Adipocyte (in vitro differentiated cells): ENCODE results near the gene PLA2G10.
"Not testable (repeated sequence)": the region's sequence is repeated elsewhere in the genome, so short reads cannot be mapped to it uniquely, and the experiment has no call there.

Experiments used
- DNase-seq: peaks from one replicate; pipeline ENCODE4 v3.0.0-alpha.2; 2015; ENCODE audit warnings: low read depth
- H3K27me3 ChIP-seq: replicated peaks from 2 replicates; pipeline ENCODE4 v1.7.0; 2013; ENCODE audit warnings: mild to moderate bottlenecking, low read length, moderate library complexity; ENCODE audit not compliant: control insufficient read depth, insufficient read depth
- H3K36me3 ChIP-seq: 2 replicates; pipeline ENCODE4 v1.7.0; 2013; ENCODE audit warnings: low read length, mild to moderate bottlenecking, moderate library complexity; ENCODE audit not compliant: control insufficient read depth, insufficient read depth, severe bottlenecking
- H3K4me1 ChIP-seq: 2 replicates; pipeline ENCODE4 v1.7.0; 2013; ENCODE audit warnings: mild to moderate bottlenecking, low read length, moderate library complexity; ENCODE audit not compliant: control insufficient read depth, insufficient read depth
- H3K4me3 ChIP-seq: 2 replicates; pipeline ENCODE4 v1.7.0; 2013; ENCODE audit warnings: mild to moderate bottlenecking, low read length, moderate library complexity
- H3K9ac ChIP-seq: 2 replicates; pipeline ENCODE4 v1.7.0; 2013; ENCODE audit warnings: mild to moderate bottlenecking, low read length, moderate library complexity
- H3K9me3 ChIP-seq: 2 replicates; pipeline ENCODE4 v1.7.0; 2013; ENCODE audit warnings: mild to moderate bottlenecking, low read length, moderate library complexity; ENCODE audit not compliant: control insufficient read depth

Gene PLA2G10

GRCh38 chr16:14681115-14681514, 13.0 kb downstream of the PLA2G10 start:
- Histone ChIP-seq H3K4me1 (no peaks in the 10 kb centered on the region), H3K27me3 (peaks cover 16% of the 10 kb centered on the region), H3K9ac (no peak overlapping the region), H3K36me3 (no peaks in the 10 kb centered on the region), H3K9me3 (no peaks in the 10 kb centered on the region), H3K4me3 (no peak overlapping the region)
- DNase-seq = no peak

GRCh38 chr16:14680396-14680795, 13.7 kb downstream of the PLA2G10 start:
- peaks cover 16% of the 10 kb centered on the region for H3K27me3 ChIP-seq
- H3K4me1 ChIP-seq, DNase-seq, H3K9me3 ChIP-seq, H3K9ac ChIP-seq, H3K4me3 ChIP-seq, H3K36me3 ChIP-seq: not testable (repeated sequence)

DNA sequence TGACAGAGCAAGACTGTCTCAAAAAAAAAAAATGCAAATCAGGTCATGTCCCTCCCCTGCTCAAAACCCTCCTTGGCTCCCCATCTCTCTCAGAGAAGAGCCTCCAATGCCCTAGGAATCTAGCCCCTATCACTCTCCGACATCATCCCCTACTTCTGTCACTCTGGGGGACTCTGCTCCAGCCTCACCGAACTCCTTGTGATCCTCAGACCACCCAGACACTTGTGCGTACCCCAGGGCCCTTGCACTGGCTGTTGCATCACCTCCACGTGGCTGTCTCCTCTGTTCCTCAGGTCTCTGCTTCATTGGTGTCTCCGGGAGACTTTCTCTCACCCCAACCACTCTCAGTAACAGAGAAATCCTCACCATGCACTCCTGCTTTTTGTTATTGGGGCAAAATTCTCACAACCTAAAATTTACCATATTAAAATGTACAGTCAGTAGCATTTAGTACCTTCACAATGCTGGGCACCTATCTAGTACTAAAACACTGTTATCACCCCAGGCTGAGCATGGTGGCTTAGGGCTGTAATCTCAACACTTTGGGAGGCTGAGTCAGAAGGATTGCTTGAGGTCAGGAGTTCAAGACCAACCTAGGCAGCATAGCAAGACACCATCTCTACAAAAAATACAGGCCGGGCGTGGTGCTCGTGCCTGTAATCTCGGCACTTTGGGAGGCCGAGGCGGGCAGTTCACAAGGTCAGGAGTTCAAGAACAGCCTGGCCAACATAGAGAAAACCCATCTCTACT, 15.2 kb downstream of the PLA2G10 start:
- Histone ChIP-seq H3K4me3 (no peak overlapping the region), H3K4me1 (no peaks in the 10 kb centered on the region), H3K9me3 (no peaks in the 10 kb centered on the region), H3K27me3 (peaks cover 16% of the 10 kb centered on the region), H3K36me3 (no peaks in the 10 kb centered on the region), H3K9ac (no peak overlapping the region)
- no peak for DNase-seq

DNA sequence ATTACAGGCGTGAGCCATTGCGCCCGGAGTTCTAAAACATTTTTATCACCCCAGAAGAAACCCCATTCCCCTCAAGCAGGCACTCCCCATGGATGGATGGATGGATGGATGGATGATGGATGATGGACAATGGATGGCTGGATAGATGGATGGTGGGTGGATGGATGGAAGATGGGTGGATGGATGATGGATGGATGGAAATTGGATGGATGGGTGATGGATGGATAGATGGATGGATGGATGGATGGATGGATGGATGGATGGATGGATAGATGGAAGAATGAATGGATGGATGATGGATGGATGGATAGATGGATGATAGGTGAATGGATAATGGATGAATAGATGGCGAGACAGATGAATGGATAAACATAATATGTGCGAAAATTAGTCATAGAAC, 16.5 kb downstream of the PLA2G10 start:
- H3K27me3 ChIP-seq = peaks cover 16% of the 10 kb centered on the region
- H3K9ac ChIP-seq = no peak overlapping the region
- no peak overlapping the region for H3K4me3 ChIP-seq
- H3K9me3 ChIP-seq = no peaks in the 10 kb centered on the region
- no peaks in the 10 kb centered on the region for H3K4me1 ChIP-seq
- DNase-seq = no peak
- no peaks in the 10 kb centered on the region for H3K36me3 ChIP-seq

- no peaks in the 10 kb centered on the region for H3K9me3 ChIP-seq
- H3K4me1 ChIP-seq = no peaks in the 10 kb centered on the region
- no peaks in the 10 kb centered on the region for H3K36me3 ChIP-seq
- H3K27me3 ChIP-seq = peaks cover 16% of the 10 kb centered on the region
- no peak overlapping the region for H3K9ac ChIP-seq
- no peak overlapping the region for H3K4me3 ChIP-seq
- DNase-seq = no peak
Observed at GRCh38 chr16:14676633-14677032, 17.5 kb downstream of the PLA2G10 start.

GRCh38 chr16:14672403-14672971, 21.6 kb downstream of the PLA2G10 start:
- no peak for DNase-seq
- H3K36me3 ChIP-seq = peaks cover 14% of the 10 kb centered on the region
- no peak overlapping the region for H3K9ac ChIP-seq
- H3K9me3 ChIP-seq = no peaks in the 10 kb centered on the region
- H3K27me3 ChIP-seq = no peaks in the 10 kb centered on the region
- no peaks in the 10 kb centered on the region for H3K4me1 ChIP-seq
- no peak overlapping the region for H3K4me3 ChIP-seq

DNA sequence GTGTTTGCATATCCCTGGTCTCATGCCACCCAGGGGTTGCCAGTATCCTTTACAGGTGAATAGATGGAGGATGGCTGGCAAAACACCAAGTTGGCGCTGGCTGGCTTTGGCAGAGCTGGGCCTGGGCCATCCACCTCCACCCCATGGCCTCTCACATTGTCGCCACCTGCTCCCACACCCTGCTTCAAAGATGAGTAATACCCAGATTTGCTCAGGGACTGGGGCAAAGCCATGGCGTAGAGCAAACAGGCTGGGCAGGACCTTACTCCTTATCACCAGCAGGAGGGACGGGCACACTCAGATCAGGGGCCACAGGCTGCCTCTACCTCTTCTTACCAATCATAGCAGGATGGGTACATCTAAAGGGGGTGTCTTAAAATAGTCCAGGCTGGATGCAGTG, 24.3 kb downstream of the PLA2G10 start:
- Histone ChIP-seq H3K4me1 (no peaks in the 10 kb centered on the region), H3K4me3 (no peak overlapping the region), H3K36me3 (peaks cover 39% of the 10 kb centered on the region), H3K9ac (no peak overlapping the region), H3K27me3 (no peaks in the 10 kb centered on the region), H3K9me3 (no peaks in the 10 kb centered on the region)
- DNase-seq = no peak

DNA sequence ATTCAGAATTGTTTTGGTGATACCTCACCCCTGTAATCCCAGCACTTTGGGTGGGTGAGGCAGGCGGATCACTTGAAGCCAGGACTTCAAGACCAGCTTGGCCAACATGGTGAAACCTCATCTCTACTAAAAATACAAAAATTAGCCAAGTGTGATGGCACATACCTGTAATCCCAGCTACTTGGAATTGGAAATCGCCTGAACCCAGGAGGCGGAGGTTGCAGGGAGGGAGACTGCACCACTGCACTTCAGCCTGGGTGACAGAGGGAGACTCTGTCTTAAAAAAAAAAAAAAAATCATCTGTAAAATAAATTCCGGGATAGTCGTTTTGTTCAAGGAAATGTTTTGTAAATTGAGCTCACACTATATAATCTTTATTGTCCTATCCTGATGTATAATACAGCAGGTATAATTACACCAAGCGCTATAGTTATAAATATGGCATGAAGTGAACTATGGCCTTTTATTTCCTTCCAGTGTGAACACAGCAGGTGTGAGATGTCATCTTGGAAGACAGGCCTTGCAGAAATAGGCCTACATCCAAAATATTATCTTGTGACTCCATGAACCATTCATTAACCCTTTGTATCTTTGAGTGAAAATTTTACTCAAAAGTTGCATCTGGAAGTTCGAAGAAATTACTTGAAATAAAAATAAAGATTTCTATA, 25.4 kb downstream of the PLA2G10 start:
- no peak for DNase-seq
- peaks cover 50% of the 10 kb centered on the region for H3K36me3 ChIP-seq

DNA sequence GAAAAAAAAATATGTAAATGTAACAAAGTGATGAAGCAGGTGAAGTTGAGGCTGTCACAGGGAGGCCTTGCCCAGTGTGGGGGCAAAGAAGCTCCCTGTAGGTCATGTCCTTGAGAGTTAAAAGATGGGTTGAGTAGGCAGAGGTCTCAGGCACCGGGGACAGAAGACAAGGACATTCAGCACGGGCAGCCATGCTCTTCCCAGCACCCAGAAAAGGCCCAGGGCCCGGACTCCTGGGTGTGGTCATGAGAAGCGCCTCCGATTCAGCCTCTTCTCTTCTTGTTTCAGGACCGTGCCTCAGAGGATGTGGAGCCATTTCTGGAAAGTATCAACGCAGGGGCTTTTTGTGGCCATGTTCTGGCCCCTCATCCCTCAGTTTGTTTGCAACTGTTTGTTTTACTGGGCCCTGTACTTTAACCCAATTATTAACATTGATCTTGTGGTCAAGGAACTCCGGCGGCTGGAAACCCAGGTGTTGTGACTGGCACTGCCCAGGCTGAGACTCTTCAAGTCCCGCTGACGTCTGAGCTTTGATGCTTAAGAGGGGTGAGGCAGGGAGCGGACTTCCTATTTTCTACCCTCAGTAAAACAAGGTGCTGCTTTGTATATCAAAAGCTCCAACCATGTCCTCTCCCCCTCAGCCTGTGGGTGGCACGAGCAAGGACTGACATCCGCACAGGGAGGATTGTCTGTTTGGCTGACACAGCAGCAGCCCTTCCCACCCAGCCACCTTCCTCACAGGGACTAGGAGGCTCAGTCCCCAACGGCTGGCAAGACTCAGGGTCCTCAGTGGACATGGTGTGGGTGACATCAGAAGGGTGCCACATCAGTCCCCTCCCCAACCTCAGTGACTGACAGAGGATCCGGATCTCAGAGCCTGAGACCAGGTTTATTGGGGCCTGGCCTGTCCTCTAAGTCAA, 26.5 kb downstream of the PLA2G10 start:
- H3K9ac ChIP-seq = no peak overlapping the region
- no peak overlapping the region for H3K4me3 ChIP-seq
- H3K36me3 ChIP-seq = peaks cover 59% of the 10 kb centered on the region
- no peaks in the 10 kb centered on the region for H3K4me1 ChIP-seq
- DNase-seq = no peak
- H3K9me3 ChIP-seq = no peaks in the 10 kb centered on the region
- H3K27me3 ChIP-seq = no peaks in the 10 kb centered on the region

More for the DNA sequence above, 25.4 kb downstream of the PLA2G10 start:
- Histone ChIP-seq H3K4me3 (no peak overlapping the region), H3K4me1 (no peaks in the 10 kb centered on the region), H3K9ac (no peak overlapping the region), H3K9me3 (no peaks in the 10 kb centered on the region), H3K27me3 (no peaks in the 10 kb centered on the region)

GRCh38 chr16:14658063-14658462, 36.0 kb downstream of the PLA2G10 start:
- Histone ChIP-seq H3K27me3 (no peaks in the 10 kb centered on the region), H3K4me1 (peaks cover 2% of the 10 kb centered on the region), H3K9ac (peak overlapping the region; percentile 62), H3K9me3 (no peaks in the 10 kb centered on the region), H3K4me3 (no peak overlapping the region), H3K36me3 (peaks cover 54% of the 10 kb centered on the region)
- DNase-seq = no peak

- Histone ChIP-seq H3K9ac (no peak overlapping the region), H3K4me3 (no peak overlapping the region), H3K4me1 (no peaks in the 10 kb centered on the region), H3K27me3 (no peaks in the 10 kb centered on the region), H3K9me3 (no peaks in the 10 kb centered on the region), H3K36me3 (peaks cover 76% of the 10 kb centered on the region)
- no peak for DNase-seq
Observed at GRCh38 chr16:14652726-14653125, 41.4 kb downstream of the PLA2G10 start.
